Right renal pelvis (tissue), 4 donors: Measurements from ENCODE around the gene ANGPT4. TPM values are rescaled to one million over a fixed set of nuclear protein-coding genes. Genes with fewer than 3 reads are reported as not detected.
"Not testable (repeated sequence)": the region's sequence is repeated elsewhere in the genome, so short reads cannot be mapped to it uniquely, and the experiment has no call there.

Experiments used
- DNase-seq, 4 donors: peaks; one replicate each; pipeline ENCODE4 v3.0.0-alpha.2; 2013; ENCODE audit warnings: low read depth in 4 of 4, low spot score in 3 of 4, missing footprints in 1 of 4
- polyA plus RNA-seq, 4 donors: library from polyadenylated mRNA; unstranded; fragments of 120-200 nt; gene quantifications; one replicate each; pipeline ENCODE4 v1.2.1, GENCODE V29; 2013; ENCODE audit not compliant: insufficient read length in 4 of 4

Gene ANGPT4
- polyA plus RNA-seq, 4 donors, result 0.19 to 0.34 (median 0.25) TPM

DNA sequence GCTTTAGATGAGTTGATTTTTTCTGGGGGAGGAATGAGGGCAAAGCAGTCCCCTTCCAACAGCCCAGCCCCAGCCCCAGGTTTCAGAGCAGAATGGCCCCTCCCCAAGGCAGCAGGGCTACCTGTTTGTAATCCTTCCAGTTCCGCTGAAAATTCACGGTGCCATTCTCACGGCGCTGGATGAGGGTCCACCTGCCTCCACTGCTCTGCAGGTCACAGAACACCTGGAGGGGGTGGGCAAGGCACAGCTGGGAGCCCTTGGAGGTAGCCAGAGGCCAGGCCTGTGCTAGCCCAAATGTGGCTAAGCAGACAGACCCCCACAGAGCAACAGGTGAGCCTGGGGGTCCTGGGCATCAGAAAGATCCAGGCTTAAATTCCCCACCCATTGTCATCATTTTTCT, 36.5 kb downstream of the ANGPT4 start:
- no peak for DNase-seq

- peak; percentile 27 to 46 (median 37) for DNase-seq
These were observed 37.4 kb downstream of the ANGPT4 start for GRCh38 chr20:878511-879307.

- no peak for DNase-seq
These were observed 38.3 kb downstream of the ANGPT4 start for GRCh38 chr20:877814-878213.

GRCh38 chr20:875115-875514, 41.0 kb downstream of the ANGPT4 start:
- DNase-seq, result no peak

- no peak for DNase-seq
These were observed 42.1 kb downstream of the ANGPT4 start for GRCh38 chr20:873875-874607.

- no peak for DNase-seq
These were observed 43.1 kb downstream of the ANGPT4 start for GRCh38 chr20:872855-873520.

- no peak for DNase-seq
These were observed 44.2 kb downstream of the ANGPT4 start for GRCh38 chr20:871948-872347.

GRCh38 chr20:871436-871835, 44.7 kb downstream of the ANGPT4 start:
- DNase-seq, result no peak

DNA sequence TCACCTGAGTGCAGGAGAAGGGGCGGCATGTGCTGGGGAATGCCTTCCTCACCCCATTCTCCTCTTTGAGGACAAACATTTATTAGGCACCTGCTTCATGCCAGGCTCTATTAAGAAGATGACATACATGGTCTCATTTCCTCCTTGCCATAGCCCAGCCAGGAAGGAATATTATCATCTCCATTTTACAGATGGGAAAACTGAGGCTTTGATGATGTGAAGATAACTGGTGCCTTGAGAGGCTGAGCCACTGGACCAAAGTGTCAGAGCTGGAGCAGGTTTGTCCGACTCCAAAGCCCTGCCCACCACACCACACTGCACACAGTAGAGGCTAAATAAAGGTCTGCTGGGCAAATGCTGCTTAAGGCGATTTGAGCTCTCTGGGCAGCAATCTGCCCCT, 45.4 kb downstream of the ANGPT4 start:
- DNase-seq, result no peak

DNA sequence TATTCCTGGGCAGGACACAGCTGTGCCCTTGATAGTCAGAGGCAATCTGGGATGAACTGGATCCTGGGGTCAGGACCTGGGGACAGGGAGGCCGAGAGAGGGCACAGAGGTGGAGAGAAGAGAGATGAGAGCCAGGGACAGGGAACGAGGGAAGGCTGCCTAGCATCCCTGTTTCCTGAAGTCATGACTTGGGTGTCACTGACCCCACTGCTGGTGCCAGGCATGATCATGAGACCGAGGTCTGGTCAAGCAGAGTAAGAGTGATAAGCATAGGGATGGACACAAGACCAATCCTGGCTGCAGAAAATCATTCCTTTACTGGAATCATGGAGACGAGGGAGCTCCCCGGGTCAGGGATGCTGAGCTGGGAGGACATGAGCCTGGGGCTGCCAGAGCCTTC, 46.5 kb downstream of the ANGPT4 start:
- no peak for DNase-seq

- no peak for DNase-seq
These were observed 47.9 kb downstream of the ANGPT4 start for GRCh38 chr20:868279-868678.

DNA sequence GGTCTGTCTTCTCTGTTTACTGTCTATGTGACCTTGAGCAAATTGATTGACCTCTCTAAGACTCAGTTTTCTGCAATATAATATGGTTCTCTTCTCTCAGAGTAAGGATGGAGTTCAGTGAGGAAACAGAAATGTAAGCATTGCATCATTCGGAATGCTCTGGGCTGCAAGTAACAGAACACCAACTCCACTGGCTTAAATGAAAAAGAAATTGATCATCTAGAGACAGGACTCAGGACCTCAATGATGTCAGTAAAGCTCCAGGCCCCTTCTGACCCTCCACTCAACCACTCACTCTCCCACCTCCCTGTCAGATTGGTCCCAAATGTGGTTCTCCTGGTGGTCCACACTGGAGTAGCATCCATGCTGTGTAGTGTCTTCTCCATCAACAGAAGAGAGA, 50.7 kb downstream of the ANGPT4 start:
- DNase-seq, result no peak

DNA sequence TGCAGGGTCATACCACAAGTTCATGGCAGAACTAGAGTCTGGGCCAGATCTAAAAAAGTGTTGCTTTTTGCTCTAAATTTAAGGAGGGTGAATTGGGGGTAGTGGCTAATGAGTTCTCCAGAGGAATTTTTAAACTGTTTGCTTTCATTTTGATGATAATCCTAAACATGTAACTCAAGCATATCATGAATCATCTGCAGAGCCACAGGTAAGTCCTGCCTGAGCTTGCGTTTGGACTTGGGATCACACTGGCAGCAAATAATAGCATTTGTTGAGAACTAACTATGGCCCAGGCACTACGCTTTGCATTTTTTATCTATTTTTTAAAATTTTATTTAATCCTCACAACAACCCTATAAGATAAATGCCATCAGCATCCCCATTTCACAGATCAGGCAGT, 55.2 kb downstream of the ANGPT4 start:
- DNase-seq, result no peak

GRCh38 chr20:859751-860231, 56.3 kb downstream of the ANGPT4 start:
- DNase-seq, result no peak

DNA sequence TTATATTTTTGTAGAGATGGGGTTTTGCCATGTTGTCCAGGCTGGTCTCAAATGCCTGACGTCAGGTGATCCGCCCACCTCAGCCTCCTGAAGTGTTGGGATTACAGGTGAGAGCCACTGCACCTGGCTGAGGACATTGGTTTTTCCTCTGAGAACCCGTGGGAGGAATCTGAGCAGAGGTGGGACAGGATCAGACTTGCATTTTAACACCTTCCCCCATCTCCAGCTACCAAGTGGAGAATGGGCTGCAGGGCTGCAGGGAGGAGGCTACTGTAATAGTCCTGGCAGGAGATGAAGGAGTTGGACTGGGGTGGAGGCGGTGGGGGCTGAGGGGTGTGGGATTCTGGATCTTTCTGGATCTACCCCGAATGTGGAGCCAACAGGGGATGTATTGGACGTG, 58.1 kb downstream of the ANGPT4 start:
- DNase-seq, result no peak

GRCh38 chr20:856361-856775, 59.8 kb downstream of the ANGPT4 start:
- DNase-seq, result no peak

- no peak for DNase-seq
These were observed 60.4 kb downstream of the ANGPT4 start for GRCh38 chr20:855466-856360.

GRCh38 chr20:854601-855000, 61.5 kb downstream of the ANGPT4 start:
- DNase-seq, result no peak

DNA sequence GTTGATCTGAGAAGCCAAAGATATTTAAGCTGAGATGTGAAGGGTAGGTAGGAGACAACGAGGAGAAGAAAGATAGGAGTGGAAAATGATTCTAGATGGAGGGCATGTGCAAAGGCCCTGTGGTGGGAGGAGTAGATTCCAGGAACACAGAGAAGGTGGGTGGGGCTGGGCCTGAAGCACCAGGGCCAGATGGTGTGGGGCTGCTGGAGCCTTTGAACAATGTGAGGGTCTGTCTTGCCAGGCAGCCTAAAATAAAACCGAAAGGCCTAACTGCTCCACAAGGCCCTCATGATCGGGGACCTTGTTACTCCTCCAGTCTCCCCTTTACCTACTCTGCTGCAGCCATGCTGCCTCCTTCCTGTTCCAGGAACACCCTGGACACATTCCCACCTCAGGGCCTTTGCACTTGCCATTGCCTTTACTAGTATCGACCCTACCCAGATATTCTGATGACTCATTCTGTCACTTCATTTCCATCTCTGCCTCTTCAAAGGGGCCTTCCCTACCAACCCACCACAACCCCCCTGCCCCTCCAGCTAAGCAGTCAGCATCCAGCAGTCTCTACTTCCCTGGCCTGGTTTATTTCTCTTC, 62.6 kb downstream of the ANGPT4 start:
- DNase-seq, result no peak

DNA sequence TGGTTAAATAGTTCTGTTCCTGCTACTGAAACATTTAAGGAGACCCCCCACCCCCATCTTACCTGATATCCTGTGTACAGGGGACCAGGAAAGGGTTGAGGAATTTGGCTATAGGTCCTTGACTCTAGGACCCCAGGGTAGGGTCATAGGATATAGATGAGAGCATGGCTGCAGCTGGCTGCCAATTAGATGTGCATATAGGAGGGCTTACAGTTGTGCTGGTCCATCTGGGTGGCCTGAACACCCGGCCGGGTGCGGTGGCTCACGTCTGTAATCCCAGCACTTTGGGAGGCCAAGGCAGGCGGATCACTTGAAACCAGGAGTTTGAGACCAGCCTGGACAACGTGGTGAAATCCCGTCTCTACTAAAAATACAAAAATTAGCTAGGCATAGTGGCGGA, 67.4 kb downstream of the ANGPT4 start:
- DNase-seq, result not testable (repeated sequence)
